WTC11 (cell line): ENCODE data around the gene SGPL1. TPM values are rescaled to one million over a fixed set of nuclear protein-coding genes. Genes with fewer than 3 reads are reported as not detected.

Experiments used
- ATAC-seq: fragments of 200-7000 bp; cut with Tn5 transposase; 2 replicates; pipeline ENCODE4 v1.10.0; 2021; ENCODE audit warnings: mild to moderate bottlenecking, moderate library complexity
- CTCF ChIA-PET: fragments of 300-600 bp; sonication (Branson Sonifier 250); formaldehyde crosslinking; loops from one replicate; lab custom pipeline; 2021; ENCODE audit warnings: antibody characterized with exemption; lab: Charles Lee
- POLR2A ChIA-PET: fragments of 350-600 bp; sonication (Branson Sonifier 250); formaldehyde crosslinking; loops from one replicate; lab custom pipeline; 2021; ENCODE audit warnings: antibody characterized with exemption; lab: Charles Lee
- DNase-seq: peaks from one replicate; pipeline ENCODE4 v3.0.0; 2021; ENCODE audit warnings: low spot score
- H3K27ac Mint-ChIP-seq: 2 replicates; pipeline ENCODE4 v1.8.0; 2021; ENCODE audit warnings: mixed read lengths
- H3K27me3 Mint-ChIP-seq: 2 replicates; pipeline ENCODE4 v1.8.0; 2021; ENCODE audit warnings: low read depth, mild to moderate bottlenecking, moderate library complexity, mixed read lengths
- H3K36me3 Mint-ChIP-seq: 2 replicates; pipeline ENCODE4 v1.8.0; 2021; ENCODE audit warnings: mixed read lengths
- H3K4me1 Mint-ChIP-seq: 2 replicates; pipeline ENCODE4 v1.8.0; 2022; ENCODE audit warnings: mixed read lengths
- H3K4me3 Mint-ChIP-seq: 2 replicates; pipeline ENCODE4 v1.8.0; 2021; ENCODE audit warnings: mild to moderate bottlenecking, moderate library complexity, mixed read lengths
- H3K9me3 Mint-ChIP-seq: 2 replicates; pipeline ENCODE4 v1.8.0; 2021; ENCODE audit warnings: mixed read lengths
- CREB1 ChIP-seq: sonication (generic); formaldehyde crosslinking; IDR thresholded peaks from 2 replicates; pipeline ENCODE4 v1.8.0; 2023; ENCODE audit warnings: mild to moderate bottlenecking, missing genetic modification reagents
- EMX1 ChIP-seq: fragments of 250-450 bp; sonication (Bioruptor Pico); IDR thresholded peaks from 2 replicates; pipeline ENCODE4 v1.8.0; 2021; ENCODE audit warnings: mild to moderate bottlenecking
- ESRRA ChIP-seq: sonication (generic); formaldehyde crosslinking; IDR thresholded peaks from 2 replicates; pipeline ENCODE4 v1.8.1; 2022; ENCODE audit warnings: mild to moderate bottlenecking, missing genetic modification reagents, borderline replicate concordance
- FOXP1 ChIP-seq: sonication (generic); formaldehyde crosslinking; IDR thresholded peaks from 2 replicates; pipeline ENCODE4 v1.8.0; 2022; ENCODE audit warnings: missing genetic modification reagents, mild to moderate bottlenecking, moderate library complexity, borderline replicate concordance
- JAZF1 ChIP-seq: fragments of 250-450 bp; sonication (Bioruptor Pico); IDR thresholded peaks from 2 replicates; pipeline ENCODE4 v1.9.0; 2021; ENCODE audit warnings: moderate library complexity, mild to moderate bottlenecking, inconsistent platforms
- RORB ChIP-seq: fragments of 250-450 bp; sonication (Bioruptor Pico); IDR thresholded peaks from 2 replicates; pipeline ENCODE4 v1.9.0; 2021; ENCODE audit warnings: mild to moderate bottlenecking
- SMAD3 ChIP-seq: sonication (generic); formaldehyde crosslinking; IDR thresholded peaks from 2 replicates; pipeline ENCODE4 v1.8.0; 2022; ENCODE audit warnings: missing genetic modification reagents, mild to moderate bottlenecking, borderline replicate concordance
- SP1 ChIP-seq: sonication (generic); formaldehyde crosslinking; conservative IDR thresholded peaks from 2 replicates; pipeline ENCODE4 v1.8.1; 2022; ENCODE audit warnings: missing genetic modification reagents
- TEAD1 ChIP-seq: sonication (generic); formaldehyde crosslinking; IDR thresholded peaks from 2 replicates; pipeline ENCODE4 v1.8.0; 2022; ENCODE audit warnings: mild to moderate bottlenecking, missing genetic modification reagents
- TEAD4 ChIP-seq: sonication (generic); formaldehyde crosslinking; IDR thresholded peaks from 2 replicates; pipeline ENCODE4 v1.8.0; 2022; ENCODE audit warnings: mild to moderate bottlenecking, missing genetic modification reagents
- ZBTB21 ChIP-seq: sonication (generic); formaldehyde crosslinking; IDR thresholded peaks from 2 replicates; pipeline ENCODE4 v1.8.1; 2023; ENCODE audit warnings: mild to moderate bottlenecking, missing genetic modification reagents, borderline replicate concordance
- ZNF263 ChIP-seq: sonication (generic); formaldehyde crosslinking; IDR thresholded peaks from 2 replicates; pipeline ENCODE4 v1.8.1; 2022; ENCODE audit warnings: low read depth, mild to moderate bottlenecking, moderate library complexity, missing genetic modification reagents
- ZNF423 ChIP-seq: fragments of 250-450 bp; sonication (Bioruptor Pico); IDR thresholded peaks from 2 replicates; pipeline ENCODE4 v2.1.2; 2022; ENCODE audit warnings: mild to moderate bottlenecking, moderate library complexity
- ZNF671 ChIP-seq: fragments of 250-450 bp; sonication (Bioruptor Pico); IDR thresholded peaks from 2 replicates; pipeline ENCODE4 v1.8.0; 2021; ENCODE audit warnings: mild to moderate bottlenecking
- total RNA-seq: library from RNA; stranded (reverse); gene quantifications from 3 replicates; pipeline ENCODE4 v1.2.3, GENCODE V29; 2021
- TF ChIP-seq, protein P1 (sequence below): fragments of 250-450 bp; sonication (Bioruptor Pico); IDR thresholded peaks from 2 replicates; pipeline ENCODE4 v1.9.0; 2021; ENCODE audit warnings: mild to moderate bottlenecking
- TF ChIP-seq, protein P2 (sequence below): fragments of 200-600 bp; IDR thresholded peaks from 2 replicates; pipeline ENCODE4 v1.8.0; 2022; ENCODE audit warnings: antibody characterized with exemption
- TF ChIP-seq, protein P3 (sequence below): sonication (generic); formaldehyde crosslinking; IDR thresholded peaks from 2 replicates; pipeline ENCODE4 v1.8.1; 2023; ENCODE audit warnings: mild to moderate bottlenecking, missing genetic modification reagents, moderate library complexity
- TF ChIP-seq, protein P4 (sequence below): sonication (generic); formaldehyde crosslinking; IDR thresholded peaks from 2 replicates; pipeline ENCODE4 v1.8.0; 2022; ENCODE audit warnings: mild to moderate bottlenecking, missing genetic modification reagents
- TF ChIP-seq, protein P5 (sequence below): sonication (generic); formaldehyde crosslinking; IDR thresholded peaks from 2 replicates; pipeline ENCODE4 v1.8.0; 2022; ENCODE audit warnings: mild to moderate bottlenecking, missing genetic modification reagents
- TF ChIP-seq, protein P6 (sequence below): sonication (generic); formaldehyde crosslinking; IDR thresholded peaks from 2 replicates; pipeline ENCODE4 v1.8.1; 2022; ENCODE audit warnings: mild to moderate bottlenecking, moderate library complexity, missing genetic modification reagents
- TF ChIP-seq, protein P7 (sequence below): fragments of 250-450 bp; sonication (Bioruptor Pico); IDR thresholded peaks from 2 replicates; pipeline ENCODE4 v1.9.0; 2021; ENCODE audit warnings: mild to moderate bottlenecking, borderline replicate concordance

Gene SGPL1
- total RNA-seq, 1 experiment from 2014 or later, result 44.6 TPM

DNA sequence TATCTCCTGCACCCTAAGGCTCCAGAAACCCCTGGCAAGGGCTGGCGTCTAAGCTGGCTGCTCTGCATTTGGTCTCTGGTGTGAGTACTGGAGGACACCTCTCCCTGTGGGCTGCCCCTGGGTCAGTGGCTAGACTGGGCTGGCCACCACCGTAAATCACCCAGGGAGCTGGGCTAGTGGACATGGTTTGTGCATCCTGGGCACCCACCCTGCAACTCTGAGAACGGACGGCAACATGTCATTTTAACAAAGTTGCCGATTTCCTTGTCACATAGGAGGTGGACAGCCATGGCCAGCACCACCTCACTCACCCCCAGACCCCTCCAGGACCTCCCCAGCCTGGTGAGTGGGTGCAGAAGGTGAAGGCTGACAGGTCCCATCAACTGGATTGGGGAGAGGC lies 99.5 kb downstream of the SGPL1 start:
- Mint-ChIP-seq H3K9me3 (peaks cover 3% of the 10 kb centered on the region; the same call in 1 of the 2 replicates), H3K36me3 (no peaks in the 10 kb centered on the region), H3K27ac (no peak overlapping the region), H3K4me3 (no peak overlapping the region), H3K27me3 (no peaks in the 10 kb centered on the region; the same call in 1 of the 2 replicates), H3K4me1 (no peaks in the 10 kb centered on the region; the same call in 1 of the 2 replicates)
- TF ChIP-seq SP1 (no peak), CREB1 (CRISPR knock-in tag) (no peak), JAZF1 (CRISPR knock-in tag) (no peak), ZBTB21 (CRISPR knock-in tag) (no peak), SMAD3 (no peak), ZNF671 (CRISPR knock-in tag) (no peak), FOXP1 (CRISPR knock-in tag) (no peak)
- TF ChIP-seq, protein P1, sequence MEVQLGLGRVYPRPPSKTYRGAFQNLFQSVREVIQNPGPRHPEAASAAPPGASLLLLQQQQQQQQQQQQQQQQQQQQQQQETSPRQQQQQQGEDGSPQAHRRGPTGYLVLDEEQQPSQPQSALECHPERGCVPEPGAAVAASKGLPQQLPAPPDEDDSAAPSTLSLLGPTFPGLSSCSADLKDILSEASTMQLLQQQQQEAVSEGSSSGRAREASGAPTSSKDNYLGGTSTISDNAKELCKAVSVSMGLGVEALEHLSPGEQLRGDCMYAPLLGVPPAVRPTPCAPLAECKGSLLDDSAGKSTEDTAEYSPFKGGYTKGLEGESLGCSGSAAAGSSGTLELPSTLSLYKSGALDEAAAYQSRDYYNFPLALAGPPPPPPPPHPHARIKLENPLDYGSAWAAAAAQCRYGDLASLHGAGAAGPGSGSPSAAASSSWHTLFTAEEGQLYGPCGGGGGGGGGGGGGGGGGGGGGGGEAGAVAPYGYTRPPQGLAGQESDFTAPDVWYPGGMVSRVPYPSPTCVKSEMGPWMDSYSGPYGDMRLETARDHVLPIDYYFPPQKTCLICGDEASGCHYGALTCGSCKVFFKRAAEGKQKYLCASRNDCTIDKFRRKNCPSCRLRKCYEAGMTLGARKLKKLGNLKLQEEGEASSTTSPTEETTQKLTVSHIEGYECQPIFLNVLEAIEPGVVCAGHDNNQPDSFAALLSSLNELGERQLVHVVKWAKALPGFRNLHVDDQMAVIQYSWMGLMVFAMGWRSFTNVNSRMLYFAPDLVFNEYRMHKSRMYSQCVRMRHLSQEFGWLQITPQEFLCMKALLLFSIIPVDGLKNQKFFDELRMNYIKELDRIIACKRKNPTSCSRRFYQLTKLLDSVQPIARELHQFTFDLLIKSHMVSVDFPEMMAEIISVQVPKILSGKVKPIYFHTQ (CRISPR knock-in tag), result no peak
- TF ChIP-seq, protein P2, sequence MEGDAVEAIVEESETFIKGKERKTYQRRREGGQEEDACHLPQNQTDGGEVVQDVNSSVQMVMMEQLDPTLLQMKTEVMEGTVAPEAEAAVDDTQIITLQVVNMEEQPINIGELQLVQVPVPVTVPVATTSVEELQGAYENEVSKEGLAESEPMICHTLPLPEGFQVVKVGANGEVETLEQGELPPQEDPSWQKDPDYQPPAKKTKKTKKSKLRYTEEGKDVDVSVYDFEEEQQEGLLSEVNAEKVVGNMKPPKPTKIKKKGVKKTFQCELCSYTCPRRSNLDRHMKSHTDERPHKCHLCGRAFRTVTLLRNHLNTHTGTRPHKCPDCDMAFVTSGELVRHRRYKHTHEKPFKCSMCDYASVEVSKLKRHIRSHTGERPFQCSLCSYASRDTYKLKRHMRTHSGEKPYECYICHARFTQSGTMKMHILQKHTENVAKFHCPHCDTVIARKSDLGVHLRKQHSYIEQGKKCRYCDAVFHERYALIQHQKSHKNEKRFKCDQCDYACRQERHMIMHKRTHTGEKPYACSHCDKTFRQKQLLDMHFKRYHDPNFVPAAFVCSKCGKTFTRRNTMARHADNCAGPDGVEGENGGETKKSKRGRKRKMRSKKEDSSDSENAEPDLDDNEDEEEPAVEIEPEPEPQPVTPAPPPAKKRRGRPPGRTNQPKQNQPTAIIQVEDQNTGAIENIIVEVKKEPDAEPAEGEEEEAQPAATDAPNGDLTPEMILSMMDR, result no peak
- ChIA-PET POLR2A (no interaction called here), CTCF (interaction anchor here (1.1 kb wide), 1 partner anchor 12 kb away, joined by 5 read pairs; no protein-coding TSS in a partner anchor)
- DNase-seq, result no peak
- ATAC-seq, result no peak

DNA sequence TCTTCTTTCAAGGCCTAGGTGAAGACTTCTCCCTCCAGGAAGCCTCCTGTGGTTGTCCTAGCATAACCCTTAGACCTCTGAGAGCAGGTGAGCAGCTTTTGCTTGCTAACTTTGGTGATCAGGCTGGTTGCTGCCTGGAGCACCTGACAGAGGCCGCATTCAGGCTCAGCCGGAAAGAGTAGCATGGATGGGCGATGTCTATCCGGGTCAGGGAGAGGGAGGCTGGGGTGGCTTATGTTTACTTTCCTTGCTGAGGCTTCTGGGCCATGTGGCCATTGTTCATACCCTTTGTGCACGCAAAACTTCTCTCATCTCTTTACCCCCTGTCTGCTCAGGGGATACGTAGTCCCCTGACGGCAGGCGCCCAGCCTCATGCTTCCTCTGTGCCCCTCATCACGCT lies 100.1 kb downstream of the SGPL1 start:
- Mint-ChIP-seq H3K27ac (no peak overlapping the region), H3K36me3 (no peaks in the 10 kb centered on the region), H3K4me1 (no peaks in the 10 kb centered on the region; the same call in 1 of the 2 replicates), H3K4me3 (no peak overlapping the region), H3K9me3 (peaks cover 3% of the 10 kb centered on the region; the same call in 1 of the 2 replicates), H3K27me3 (no peaks in the 10 kb centered on the region; the same call in 1 of the 2 replicates)
- POLR2A ChIA-PET, result no interaction called here
- DNase-seq, result no peak
- no peak for ATAC-seq
- CTCF ChIA-PET, result interaction anchor here (1.1 kb wide), 1 partner anchor 12 kb away, joined by 5 read pairs; no protein-coding TSS in a partner anchor
- TF ChIP-seq SMAD3 (no peak), ESRRA (CRISPR knock-in tag) (no peak), TEAD1 (no peak), TEAD4 (CRISPR knock-in tag) (no peak), ZNF423 (CRISPR knock-in tag) (no peak)
- TF ChIP-seq, protein P3, sequence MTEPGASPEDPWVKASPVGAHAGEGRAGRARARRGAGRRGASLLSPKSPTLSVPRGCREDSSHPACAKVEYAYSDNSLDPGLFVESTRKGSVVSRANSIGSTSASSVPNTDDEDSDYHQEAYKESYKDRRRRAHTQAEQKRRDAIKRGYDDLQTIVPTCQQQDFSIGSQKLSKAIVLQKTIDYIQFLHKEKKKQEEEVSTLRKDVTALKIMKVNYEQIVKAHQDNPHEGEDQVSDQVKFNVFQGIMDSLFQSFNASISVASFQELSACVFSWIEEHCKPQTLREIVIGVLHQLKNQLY, result no peak
- TF ChIP-seq, protein P4, sequence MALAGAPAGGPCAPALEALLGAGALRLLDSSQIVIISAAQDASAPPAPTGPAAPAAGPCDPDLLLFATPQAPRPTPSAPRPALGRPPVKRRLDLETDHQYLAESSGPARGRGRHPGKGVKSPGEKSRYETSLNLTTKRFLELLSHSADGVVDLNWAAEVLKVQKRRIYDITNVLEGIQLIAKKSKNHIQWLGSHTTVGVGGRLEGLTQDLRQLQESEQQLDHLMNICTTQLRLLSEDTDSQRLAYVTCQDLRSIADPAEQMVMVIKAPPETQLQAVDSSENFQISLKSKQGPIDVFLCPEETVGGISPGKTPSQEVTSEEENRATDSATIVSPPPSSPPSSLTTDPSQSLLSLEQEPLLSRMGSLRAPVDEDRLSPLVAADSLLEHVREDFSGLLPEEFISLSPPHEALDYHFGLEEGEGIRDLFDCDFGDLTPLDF (CRISPR knock-in tag), result no peak

DNA sequence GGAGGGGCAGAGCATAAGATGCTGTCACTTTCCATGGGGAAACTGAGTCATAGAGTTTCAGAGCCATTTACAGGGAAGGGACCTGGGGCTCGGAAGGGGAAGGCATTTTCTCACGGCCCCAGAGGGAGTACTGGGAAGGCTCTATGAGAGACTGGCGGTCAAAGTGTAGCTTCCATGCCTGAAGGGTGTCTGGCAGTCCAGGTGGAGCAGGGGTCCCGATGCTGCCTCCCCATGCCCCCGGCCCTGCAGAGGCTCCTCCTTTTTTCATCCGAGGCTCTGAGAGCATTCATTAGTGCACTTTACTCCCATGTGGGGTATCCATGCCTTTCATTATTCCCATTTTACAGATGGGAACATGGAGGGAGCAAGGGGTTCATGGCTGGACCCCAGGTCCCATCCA lies 100.5 kb downstream of the SGPL1 start:
- Mint-ChIP-seq H3K36me3 (no peaks in the 10 kb centered on the region), H3K9me3 (peaks cover 3% of the 10 kb centered on the region; the same call in 1 of the 2 replicates), H3K27me3 (no peaks in the 10 kb centered on the region; the same call in 1 of the 2 replicates), H3K27ac (no peak overlapping the region), H3K4me1 (no peaks in the 10 kb centered on the region; the same call in 1 of the 2 replicates), H3K4me3 (no peak overlapping the region)
- ATAC-seq (no peak), DNase-seq (no peak)
- ChIA-PET POLR2A (no interaction called here), CTCF (interaction anchor here (3.6 kb wide), 1 partner anchor 13 kb away, joined by 19 read pairs; no protein-coding TSS in a partner anchor)
- TF ChIP-seq EMX1 (CRISPR knock-in tag), result no peak
- no peak for TF ChIP-seq JAZF1 (CRISPR knock-in tag)
- TF ChIP-seq, protein P5, sequence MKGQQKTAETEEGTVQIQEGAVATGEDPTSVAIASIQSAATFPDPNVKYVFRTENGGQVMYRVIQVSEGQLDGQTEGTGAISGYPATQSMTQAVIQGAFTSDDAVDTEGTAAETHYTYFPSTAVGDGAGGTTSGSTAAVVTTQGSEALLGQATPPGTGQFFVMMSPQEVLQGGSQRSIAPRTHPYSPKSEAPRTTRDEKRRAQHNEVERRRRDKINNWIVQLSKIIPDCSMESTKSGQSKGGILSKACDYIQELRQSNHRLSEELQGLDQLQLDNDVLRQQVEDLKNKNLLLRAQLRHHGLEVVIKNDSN (CRISPR knock-in tag), result no peak
- TF ChIP-seq ZNF263 (CRISPR knock-in tag), result no peak
- TF ChIP-seq RORB, result no peak
- TF ChIP-seq, protein P6, sequence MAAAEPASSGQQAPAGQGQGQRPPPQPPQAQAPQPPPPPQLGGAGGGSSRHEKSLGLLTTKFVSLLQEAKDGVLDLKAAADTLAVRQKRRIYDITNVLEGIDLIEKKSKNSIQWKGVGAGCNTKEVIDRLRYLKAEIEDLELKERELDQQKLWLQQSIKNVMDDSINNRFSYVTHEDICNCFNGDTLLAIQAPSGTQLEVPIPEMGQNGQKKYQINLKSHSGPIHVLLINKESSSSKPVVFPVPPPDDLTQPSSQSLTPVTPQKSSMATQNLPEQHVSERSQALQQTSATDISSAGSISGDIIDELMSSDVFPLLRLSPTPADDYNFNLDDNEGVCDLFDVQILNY, result no peak
- TF ChIP-seq, protein P7, sequence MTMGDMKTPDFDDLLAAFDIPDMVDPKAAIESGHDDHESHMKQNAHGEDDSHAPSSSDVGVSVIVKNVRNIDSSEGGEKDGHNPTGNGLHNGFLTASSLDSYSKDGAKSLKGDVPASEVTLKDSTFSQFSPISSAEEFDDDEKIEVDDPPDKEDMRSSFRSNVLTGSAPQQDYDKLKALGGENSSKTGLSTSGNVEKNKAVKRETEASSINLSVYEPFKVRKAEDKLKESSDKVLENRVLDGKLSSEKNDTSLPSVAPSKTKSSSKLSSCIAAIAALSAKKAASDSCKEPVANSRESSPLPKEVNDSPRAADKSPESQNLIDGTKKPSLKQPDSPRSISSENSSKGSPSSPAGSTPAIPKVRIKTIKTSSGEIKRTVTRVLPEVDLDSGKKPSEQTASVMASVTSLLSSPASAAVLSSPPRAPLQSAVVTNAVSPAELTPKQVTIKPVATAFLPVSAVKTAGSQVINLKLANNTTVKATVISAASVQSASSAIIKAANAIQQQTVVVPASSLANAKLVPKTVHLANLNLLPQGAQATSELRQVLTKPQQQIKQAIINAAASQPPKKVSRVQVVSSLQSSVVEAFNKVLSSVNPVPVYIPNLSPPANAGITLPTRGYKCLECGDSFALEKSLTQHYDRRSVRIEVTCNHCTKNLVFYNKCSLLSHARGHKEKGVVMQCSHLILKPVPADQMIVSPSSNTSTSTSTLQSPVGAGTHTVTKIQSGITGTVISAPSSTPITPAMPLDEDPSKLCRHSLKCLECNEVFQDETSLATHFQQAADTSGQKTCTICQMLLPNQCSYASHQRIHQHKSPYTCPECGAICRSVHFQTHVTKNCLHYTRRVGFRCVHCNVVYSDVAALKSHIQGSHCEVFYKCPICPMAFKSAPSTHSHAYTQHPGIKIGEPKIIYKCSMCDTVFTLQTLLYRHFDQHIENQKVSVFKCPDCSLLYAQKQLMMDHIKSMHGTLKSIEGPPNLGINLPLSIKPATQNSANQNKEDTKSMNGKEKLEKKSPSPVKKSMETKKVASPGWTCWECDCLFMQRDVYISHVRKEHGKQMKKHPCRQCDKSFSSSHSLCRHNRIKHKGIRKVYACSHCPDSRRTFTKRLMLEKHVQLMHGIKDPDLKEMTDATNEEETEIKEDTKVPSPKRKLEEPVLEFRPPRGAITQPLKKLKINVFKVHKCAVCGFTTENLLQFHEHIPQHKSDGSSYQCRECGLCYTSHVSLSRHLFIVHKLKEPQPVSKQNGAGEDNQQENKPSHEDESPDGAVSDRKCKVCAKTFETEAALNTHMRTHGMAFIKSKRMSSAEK, result no peak
